NCI-H345 treated with DMSO at 0.1 percent for 48 hours (cell line): Measurements from ENCODE around the gene CCDC24.

Experiments
- DNase-seq: peaks from one replicate; lab custom pipeline; 2025; ENCODE audit not compliant: unreplicated experiment; lab: John Stamatoyannopoulos, UW

CCDC24 gene

DNA sequence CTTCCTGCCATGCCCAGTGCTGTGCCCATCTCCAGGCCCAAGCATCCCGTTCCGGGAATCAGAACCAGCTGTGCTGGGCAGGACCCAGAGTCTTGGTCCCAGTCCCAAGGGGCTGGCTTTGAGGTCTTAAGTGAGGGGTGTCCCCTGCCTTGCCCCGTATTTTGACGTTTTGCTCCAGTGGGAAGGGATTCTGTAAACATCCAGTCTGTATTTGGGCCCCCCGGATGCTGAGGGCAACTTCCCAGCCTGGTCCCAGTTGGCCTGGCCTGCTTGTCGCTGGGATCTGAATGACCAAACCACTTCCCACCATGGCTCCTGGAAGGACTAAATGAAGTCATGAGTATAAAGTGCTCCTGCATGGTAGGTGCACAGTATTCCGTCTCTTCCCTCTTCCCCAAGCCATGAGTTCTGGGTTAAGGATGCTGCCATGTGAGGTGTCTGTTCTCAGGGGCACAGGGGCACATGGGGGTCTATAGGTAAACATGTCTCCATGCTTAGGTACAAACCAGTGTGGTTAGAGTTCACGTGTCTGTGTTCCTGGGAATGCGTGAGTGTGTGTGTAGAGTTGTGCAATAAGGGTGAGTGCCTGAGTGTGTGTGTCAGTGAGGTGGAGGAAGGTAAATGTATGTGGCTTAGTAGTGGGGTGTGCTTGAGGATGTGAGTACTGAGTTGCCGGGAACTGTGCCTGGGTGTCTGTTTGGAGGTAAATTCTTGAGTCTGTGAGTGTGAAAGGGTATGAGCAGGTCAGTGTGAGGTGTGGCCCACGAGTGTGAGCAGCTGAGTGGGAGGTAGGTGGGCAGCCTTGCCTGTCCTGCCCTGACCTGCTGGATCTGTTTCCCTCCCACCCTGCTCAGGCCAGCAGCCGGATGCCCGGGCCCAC lies 10.9 kb upstream of the CCDC24 start:
- no peak for DNase-seq

DNA sequence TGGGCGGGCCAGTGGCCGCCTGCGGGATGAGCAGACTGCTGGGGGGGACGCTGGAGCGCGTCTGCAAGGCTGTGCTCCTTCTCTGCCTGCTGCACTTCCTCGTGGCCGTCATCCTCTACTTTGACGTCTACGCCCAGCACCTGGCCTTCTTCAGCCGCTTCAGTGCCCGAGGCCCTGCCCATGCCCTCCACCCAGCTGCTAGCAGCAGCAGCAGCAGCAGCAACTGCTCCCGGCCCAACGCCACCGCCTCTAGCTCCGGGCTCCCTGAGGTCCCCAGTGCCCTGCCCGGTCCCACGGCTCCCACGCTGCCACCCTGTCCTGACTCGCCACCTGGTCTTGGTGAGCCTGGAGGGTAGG lies 10.3 kb upstream of the CCDC24 start:
- no peak for DNase-seq

DNA sequence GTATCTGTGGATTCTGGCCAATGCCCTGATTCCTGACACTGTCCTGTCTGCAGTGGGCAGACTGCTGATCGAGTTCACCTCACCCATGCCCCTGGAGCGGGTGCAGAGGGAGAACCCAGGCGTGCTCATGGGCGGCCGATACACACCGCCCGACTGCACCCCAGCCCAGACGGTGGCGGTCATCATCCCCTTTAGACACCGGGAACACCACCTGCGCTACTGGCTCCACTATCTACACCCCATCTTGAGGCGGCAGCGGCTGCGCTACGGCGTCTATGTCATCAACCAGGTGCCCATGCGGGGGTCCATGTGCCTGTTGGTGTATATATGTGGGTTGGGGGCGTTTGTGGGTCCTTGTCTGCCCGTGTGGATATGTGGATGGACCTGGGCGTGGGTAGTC lies 9.8 kb upstream of the CCDC24 start:
- DNase-seq: no peak

DNA sequence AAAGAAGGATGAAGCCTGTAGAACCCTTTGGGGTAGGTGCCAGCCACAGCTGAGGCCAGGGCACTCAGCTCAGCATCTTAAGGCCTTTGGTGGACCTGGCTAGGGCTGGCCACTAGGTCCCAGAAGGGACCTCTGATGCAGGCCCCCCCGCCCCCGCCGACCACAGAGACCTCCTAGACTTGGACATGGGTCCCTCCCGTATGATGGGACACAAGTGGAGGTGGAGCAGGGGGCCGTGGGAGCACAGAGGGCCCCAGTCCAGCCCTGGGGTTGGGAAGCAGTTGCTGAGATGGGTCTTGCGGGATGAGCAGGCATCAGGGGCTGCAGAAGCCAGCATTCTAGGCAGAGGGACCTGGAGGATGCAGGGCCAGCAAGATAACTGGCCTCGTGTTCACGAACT lies 9.2 kb upstream of the CCDC24 start:
- no peak for DNase-seq

DNA sequence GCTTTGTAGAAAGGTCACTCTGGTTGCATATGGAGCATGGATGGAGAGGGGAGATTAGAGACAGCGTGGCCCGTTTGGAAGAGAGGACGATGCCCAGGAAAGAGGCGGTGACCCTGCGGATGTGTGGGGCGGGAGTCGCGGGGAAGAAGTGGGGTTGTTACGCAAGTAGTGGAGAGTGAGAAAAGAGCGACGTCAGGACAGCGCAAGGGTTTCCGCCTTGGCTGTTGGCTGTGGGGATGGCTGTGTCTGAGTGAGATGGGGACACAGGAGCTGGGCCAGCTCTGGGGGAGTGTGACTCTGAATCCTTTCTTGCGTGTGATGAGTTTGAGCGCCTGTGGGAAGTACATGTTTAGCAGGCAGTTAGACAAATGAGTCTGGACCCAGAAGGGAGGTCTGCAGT lies 8.6 kb upstream of the CCDC24 start:
- no peak for DNase-seq

DNA sequence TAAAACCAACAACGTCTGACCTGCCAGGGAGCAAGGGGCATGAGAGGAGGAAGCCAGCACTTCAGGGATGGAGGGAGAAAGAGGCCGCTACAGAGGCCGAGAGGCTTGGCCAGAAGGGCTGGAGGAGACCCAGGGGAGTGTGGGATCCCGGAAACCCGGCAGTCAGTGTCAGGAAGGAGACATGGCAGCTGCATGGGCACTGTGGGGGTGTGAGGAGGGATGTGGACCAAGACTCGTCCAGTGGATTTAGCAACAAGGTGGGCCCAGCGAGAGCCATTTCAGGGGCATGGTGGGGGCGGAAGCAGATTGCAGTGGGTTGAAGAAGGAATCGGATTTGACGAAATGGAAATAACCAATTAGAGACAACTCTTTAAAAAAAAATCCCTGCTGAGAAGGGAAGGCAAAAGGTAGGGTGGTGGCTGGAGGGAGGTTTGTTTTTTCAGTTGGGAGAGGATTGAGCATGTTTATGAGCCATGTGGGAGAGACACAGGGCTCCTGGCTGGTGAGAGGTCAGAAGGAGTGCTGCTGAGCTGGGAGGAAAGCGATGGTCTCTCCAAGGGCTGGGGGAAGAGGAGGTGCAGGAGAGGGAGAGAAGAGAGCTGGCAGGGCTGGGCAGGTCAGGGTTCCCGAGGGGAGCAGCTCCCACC lies 8.0 kb upstream of the CCDC24 start:
- no peak for DNase-seq

DNA sequence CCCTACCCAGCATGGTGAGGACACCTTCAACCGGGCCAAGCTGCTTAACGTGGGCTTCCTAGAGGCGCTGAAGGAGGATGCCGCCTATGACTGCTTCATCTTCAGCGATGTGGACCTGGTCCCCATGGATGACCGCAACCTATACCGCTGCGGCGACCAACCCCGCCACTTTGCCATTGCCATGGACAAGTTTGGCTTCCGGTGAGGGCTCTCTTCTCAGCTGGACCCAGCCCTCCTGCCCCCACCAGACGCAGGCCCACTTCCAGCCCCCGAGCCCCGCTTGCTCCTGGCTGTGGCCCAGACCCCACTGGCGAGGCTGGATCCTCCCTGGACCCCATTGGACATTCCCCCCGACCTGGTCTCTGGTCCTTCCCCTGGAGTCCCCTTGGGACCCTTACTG lies 6.5 kb upstream of the CCDC24 start:
- DNase-seq: no peak

DNA sequence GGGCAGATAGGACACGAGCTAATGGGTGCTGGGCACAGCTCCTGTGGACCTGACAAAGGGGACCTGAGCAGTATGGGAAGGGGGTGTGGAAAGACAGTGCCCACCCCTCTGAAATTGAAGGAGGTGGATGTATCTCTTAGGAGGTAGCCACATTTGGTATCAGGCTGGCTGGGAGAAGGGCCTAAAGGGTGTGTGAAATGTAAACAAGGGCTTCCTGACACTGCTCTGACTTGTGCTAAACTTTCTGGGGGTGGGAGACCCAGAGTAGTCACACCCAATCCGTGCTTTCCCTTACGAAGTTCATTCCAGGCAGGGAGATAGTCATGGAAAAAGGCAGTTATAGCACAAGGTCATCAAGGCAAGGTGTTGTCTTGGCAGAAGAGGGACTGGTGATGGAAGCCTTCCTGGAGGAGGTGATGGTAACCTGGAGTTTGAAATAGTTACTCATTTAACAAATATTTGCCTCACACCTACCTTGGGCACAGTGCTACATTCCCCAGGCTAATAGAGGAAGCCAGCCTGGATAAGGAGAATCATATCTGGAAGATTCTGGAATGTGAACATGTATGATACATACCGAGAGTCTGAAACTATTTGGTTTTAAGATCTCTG lies 5.3 kb upstream of the CCDC24 start:
- DNase-seq: no peak

DNA sequence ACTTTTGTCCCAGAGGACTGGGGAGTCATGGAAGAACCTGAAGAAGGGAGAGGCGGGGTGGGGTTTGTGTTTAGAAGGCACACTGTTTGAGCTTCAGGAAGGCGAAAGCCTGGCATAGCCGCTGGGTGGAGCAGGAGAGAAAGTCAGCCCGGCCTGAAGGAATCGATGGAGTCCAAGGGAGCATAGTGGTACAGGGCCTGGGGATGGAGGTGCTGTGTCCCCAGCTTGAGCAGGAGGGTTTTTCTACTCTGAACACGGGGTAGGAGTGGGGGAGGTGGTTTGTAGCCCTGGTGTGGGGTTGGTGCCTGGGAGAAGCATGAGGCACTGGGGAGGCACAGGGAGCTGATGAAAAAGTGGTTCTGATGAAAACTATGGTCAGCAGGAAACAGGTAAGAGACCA lies 4.7 kb upstream of the CCDC24 start:
- no peak for DNase-seq

DNA sequence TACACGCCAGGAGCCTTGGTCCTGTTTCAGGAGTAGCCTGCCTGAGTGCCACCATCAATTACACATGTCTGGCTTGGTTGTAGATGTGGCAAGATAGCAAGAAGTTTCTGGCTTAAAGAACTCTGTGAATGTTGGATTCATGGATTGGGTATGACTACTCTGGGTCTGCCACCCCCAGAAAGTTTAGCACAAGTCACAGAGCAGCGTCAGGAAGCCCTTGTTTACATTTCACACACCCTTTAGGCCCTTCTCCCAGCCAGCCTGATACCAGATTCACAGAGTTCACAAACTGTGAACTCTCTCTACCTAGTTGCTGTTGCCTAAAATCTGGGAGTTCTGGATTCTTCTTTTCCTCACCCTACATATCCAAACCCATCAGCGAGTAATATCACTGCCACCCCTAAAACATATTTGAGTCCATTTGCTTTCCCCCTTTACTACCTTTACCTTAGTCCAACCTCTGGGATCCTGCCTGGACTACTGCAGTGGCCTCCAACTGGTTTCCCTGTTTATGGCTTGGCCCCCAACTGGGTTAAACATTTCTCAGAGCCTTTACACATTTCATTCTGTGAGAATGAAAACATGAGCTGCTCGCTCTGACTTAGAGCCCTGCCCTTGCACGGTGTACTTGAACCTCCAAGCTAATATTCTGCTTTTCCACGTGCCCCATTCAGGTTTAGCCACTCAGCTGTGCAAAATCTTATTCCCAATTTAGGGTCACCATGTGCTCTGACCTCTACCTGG lies 4.1 kb upstream of the CCDC24 start:
- DNase-seq: no peak

DNA sequence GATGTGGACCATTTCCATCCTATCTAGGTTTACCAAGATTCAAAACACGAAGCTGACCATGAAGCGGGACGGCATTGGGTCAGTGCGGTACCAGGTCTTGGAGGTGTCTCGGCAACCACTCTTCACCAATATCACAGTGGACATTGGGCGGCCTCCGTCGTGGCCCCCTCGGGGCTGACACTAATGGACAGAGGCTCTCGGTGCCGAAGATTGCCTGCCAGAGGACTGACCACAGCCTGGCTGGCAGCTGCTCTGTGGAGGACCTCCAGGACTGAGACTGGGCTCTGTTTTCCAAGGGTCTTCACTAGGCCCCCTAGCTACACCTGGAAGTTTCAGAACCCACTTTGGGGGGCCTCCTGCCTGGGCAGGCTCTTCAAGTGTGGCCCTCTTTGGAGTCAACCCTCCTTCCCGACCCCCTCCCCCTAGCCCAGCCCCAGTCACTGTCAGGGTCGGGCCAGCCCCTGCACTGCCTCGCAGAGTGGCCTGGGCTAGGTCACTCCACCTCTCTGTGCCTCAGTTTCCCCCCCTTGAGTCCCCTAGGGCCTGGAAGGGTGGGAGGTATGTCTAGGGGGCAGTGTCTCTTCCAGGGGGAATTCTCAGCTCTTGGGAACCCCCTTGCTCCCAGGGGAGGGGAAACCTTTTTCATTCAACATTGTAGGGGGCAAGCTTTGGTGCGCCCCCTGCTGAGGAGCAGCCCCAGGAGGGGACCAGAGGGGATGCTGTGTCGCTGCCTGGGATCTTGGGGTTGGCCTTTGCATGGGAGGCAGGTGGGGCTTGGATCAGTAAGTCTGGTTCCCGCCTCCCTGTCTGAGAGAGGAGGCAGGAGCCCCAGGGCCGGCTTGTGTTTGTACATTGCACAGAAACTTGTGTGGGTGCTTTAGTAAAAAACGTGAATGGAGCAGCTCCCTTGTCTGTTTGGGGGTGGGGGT lies 864 bp upstream of the CCDC24 start:
- no peak for DNase-seq

DNA sequence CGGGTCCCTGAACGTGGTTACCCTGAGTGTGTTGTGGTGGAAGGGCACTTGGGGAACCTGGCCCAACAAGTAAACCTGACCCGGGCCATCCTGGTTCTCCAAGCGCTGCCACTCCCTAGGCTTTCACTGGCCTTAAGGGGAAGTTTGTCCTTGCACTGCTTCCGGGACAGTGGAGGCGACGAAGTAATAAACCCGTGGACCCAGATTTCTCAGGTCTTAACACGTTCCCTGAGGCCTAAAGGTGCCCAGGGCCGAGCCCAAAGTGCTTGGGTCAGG lies 261 bp upstream of the CCDC24 start:
- DNase-seq: peak; percentile 52

DNA sequence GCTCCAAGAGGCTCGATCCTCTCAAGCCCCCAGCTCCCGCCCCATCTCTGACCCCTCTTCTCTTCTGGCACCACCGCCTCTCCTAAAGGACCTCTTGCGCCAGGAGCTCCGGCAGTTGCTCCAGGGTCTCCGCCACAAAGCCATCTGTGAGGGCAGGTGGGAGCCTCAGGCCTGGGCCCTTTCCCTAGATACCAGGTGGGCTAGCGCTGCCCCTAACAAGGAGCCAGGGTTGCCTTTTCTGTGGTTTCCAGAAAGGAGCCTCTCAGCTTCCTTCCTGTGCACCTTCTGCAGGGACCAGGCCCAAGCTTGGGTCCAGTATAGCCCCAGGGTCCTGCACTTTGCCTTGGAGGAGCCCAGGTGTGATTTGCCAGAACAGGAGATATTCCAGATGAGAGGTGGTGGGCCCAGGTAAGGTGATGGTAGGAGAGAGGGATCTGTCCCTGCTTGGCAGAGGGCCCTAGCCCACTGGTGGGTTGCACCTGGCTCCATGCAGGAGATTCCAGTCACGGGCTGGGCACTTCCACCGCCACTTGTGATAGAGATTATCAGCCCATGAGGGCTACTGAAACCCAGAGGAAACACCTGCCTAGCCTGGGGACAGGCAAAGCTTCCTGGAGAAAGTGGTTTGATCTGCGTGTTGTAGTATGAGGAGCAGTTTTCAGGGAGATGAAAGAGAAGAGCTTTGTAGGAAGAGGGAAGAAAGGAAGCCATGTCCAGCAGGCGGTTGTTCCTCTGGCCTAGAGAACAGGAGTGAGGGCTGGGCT lies 1.0 kb downstream of the CCDC24 start:
- DNase-seq: no peak

DNA sequence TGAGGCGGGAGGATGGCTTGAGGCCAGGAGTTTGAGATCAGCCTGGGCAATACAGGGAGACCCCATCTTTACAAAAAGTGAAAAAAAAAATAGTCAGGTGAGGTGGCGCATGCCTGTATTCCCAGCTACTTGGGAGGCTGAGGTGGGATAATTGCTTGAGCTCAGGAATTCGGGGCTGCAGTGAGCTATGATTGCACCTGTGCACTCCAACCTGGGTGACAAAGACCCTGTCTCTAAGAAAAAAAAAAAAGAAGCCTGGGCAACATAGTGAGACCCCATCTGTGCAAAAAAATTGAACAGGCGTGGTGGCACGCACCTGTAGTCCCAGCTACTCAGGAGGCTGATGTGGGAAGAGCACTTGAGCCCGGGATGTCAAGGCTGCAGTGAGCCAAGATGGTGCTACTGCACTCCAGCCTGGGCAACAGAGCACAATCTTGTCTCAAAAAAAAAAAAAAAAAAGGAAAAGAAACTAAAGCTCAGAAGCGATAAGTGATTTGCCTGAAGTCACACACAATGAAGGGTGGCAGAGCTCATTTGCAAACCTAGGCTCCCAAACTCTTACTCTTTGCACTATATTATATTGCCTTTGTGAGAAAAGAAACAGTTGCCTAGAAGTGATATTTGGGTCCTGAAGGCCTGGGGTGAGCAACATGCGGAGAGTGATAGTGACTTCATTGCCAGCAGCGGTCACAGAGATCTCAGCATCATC lies 2.0 kb downstream of the CCDC24 start:
- DNase-seq: no peak

DNA sequence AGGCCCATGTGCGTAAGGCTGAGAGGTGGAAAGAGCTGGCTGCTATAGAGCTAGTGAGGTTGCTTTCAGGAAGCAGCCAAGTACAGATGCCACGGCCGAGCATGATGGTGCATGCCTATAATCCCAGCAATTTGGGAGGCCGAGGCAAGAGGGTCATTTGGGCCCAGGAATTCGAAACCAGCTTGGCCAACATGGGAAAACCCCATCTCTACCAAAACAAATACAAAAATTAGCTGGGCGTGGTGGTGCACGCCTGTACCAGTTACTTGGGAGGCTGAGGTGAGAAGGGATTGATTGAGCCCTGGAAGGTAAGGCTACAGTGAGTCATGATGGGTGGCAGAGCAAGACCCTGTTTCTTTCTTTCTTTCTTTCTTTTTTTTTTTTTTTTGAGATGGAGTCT lies 2.7 kb downstream of the CCDC24 start:
- no peak for DNase-seq

DNA sequence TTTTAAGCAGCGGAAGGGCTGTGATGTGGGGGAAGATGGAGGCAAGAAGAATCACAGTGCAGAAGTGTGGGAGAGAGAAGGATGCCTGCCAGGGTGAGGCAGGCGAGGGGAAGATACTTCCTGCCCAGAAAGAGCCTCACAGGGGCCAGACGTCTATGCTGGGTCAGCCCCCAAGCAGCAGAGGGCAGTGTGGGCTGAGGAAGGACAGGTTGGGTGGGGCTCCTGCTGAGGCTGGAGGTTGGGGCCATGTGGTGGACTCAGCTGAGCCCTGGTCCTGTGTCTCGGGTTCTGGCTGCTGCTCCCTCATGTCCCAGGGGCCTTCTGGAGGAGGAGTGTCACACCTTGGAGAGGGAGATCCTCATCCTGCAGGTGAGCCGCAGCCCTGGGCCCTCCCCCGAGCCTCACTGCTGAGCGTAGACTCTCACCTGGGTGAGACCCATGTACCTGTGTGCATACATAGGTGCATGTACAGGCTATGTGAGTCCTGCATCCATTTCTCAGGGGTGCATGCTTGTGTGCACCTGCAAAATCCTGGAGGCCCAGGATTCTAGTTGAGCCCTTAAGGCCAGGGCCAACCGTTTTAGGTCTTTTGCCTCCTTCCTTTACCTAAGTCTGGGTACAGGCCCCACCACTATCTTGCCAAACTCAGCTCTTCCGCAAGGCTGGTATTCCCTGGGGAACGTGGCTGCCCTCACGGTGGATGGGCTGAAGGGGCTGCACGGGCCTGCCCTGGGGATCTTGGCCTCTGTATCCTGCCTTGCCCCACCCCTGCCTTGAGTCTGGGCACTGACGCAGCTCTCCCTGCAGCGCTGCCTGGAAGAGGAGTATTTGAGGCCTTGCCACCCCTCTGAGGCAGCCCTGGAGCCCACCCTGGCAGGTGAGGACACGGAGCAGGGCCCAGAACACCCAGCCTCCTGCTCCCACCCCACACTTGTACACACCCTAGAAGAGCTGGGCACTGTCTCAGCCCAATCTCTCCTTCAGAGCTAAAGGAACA lies 3.7 kb downstream of the CCDC24 start:
- no peak for DNase-seq

DNA sequence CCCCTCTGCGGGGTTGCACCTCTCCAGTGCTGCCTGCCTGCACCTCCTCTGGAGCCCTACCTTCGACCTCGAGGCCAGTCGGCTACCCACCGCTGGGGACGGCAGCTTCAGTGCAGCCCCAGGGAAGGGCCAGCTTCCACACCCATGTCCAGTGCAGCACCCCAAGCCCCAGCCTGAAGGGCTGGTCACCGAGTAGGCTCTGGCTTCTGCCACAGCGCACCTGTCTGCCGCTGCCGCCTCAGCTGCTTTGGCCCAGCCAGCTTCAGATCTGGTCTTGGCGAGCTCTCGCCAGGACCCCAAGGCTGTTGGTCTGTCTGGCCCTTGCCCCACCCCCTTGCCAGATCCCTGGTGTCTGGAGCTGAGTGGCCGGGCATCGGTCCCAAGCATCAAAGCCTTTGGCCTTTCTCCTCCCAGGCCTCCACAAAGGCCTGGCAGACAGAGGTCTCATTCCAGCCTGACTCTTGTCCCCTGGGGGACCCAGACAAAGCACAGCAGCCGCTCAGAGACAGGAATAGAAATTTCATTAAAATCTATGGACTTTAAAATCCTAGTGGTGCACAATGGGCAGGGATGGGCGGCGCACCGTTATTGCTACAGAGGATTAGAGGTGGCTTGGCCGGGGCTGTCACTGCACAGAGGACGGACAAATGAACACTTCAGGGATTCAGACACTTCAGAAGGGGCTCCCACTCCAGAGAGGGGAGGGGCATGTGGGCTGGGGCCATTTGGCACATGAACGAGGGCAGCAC lies 4.8 kb downstream of the CCDC24 start:
- no peak for DNase-seq

DNA sequence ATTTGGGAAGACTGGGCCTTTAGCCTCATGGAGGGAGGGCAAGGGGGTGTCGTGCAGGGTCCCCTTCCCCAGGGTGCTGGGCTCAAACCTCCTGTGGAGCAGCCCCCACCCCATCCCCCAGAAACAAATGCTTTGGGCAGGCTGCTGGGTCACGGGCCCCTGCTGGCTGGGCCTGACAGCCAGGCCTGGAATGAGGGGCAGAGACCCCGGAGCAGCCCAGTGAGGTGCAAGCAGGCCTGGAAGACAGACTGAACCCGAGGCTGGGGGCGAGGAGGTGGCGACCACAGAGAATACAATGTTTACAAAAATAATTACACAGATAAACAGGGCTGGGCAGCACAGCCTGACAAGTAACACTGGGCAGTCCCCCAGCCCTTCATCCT lies 5.3 kb downstream of the CCDC24 start:
- DNase-seq: no peak
